ENCODE results near the gene PARD3B.

Gene PARD3B

DNA sequence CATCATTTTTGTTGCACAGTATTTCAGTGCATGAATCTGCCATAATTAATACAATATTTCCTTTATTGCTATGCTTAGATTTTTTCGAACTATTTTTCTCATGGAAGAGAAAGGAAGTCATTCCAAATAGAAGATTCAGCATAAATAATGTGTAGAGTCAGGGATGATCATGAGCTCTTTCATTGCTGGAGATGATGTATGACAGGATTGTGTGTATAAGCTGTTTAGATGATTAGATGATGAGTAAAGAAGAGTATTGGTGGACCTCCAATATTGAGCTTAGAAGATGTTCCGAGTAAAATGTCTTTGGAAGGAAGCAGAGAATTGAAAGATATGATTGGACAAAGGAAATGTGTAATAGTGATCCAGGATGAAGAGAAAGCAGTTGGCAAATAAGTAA is 364.5 kb downstream of the PARD3B start:
- DNase-seq: no peak

DNA sequence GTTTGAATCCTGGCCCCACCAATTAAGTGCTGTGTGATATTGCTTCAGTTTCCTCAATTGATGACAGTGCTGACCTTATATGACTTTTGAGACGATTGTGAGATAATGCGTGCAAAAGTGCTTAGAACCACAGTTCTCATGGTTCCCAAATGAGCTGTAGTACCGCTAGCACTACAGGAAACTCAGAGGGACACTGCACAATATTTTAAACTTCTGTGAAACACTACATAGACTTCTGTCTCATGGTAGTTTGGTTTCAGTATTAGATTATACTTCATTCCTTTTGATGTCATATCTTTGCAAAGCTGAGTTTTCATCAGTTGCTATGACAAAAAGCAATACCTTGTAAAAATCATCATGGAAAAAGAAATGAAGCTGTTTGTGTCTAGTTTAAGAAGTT is 368.0 kb downstream of the PARD3B start:
- no peak for DNase-seq

DNA sequence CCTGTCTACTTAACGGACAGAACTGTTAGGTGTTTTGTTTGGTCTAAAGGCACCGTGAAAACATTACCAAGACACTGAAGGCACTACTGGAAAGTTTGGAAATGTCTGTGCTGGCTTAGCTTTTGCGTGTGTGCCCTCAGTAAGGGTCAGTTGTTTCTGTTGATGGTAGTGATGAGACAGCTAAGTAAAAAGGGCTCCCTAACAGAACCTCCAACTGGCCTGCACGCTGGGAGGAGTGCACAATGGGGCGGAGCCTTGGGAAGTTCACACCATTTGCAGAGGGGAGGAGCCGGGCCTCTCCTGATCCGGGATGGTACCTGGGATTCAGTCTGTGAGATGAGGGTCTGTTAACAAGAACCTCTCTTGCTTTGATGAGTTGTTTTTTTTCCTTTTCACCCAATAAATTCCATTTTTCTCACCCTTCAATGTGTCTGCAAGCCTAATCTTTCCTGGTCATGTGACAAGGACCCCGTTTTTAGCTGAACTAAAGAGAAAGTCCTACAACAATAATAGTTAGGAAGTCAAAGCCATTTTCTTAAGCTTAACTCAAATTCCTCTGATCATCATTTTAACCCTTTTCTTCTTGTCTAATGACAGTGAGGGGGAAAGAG is 368.7 kb downstream of the PARD3B start:
- DNase-seq: no peak

DNA sequence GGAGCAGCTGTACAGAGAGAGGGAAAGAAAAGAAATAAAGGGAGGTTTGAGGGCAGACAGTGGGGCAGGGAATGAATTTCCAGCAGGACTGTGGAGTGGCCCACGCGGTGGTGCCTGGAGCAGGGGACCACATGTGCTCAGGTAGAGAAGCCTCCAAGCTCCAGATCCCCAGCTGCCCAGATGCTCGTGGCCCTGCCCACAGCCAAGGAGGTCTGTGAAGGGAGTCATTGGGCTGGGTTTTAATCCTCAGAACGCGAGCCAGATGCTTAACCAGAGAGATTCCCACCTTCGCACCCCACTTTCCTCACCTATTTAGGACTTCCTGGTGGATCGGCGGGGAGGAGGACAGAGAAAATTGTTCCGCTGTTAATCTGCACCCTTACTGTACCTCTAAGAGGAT is 369.4 kb downstream of the PARD3B start:
- DNase-seq: no peak

DNA sequence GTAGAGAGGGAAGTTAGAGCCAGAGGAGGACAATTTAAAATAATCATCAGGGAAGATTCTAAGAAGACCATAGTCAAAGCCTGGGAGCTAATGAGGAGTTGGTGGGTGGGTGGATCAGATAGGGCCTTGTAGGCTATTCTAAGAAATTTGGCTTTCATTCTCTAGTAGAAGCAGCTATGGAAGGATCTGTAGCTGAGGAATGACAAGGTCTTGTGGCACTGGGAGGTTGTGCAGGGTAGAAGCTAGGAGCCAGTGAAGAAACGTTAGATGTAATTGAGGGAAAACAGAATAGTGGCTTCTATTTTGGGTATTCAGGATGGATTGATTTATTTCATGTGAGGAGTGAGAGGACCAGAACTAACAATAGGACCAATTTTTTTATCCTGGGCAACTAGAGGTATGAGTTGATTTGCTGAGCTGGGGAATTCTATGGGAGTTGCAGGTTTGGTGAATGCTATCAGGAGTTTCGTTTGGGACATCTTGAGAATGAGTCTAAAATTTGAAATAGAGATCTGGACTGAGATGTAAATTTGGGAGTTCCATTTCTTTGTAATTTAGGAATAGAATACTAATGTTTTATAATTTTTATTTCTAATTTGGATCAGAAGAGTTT is 371.9 kb downstream of the PARD3B start:
- DNase-seq: no peak

DNA sequence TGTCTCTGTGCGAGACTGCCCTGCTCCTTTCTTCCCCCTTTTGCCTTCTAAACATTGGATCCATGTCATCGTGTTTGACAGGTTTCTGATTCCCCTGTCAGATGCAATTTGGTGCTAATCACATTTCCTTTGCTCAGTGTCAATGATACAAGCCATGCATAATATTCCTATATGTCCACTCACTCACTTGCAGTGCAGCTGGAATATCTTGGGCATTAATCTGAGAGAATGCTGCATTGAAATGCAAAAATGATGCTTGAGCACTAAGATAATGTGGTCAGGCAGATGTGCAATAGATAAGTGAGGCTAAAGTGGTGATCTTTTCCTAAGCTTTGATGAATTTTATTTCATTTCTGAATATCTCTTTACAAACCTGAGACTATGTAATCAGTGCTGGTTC is 375.5 kb downstream of the PARD3B start:
- no peak for DNase-seq

DNA sequence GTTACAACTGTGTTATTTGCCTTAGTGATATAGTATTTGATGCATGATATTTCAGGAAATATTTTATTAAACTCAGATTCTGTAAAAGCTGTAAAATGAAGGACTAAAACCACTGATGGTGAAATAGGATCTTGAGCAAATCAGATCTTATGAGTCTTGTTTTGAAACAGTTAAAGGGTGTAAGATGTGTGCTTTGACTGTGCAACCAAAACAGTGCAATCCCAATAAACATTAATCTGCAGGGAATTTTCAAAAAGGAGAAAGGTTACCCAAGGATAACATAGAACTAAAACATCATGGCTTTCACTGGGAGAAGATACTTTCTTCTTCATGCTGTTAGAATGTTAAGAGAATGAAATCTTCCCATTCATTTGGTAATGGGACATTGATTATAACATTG is 378.7 kb downstream of the PARD3B start:
- no peak for DNase-seq

DNA sequence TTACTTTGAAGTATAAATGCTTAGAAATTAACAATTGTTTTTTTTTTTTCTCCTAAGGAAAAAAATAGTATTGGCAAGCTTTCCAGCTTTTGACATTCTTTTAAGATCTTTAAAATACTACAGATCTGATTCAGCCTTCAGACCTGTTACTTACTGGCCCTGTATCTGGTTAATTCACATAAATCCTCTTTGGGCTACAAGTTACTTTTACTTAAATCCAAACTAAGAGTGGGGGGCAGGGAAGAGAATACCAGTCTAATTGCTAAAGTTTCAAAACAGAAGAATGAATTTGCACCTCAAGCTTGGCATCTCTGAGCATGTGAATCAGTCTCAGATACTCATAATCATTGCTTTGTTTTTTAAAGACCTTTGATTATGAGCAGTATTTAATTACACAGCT is 386.3 kb downstream of the PARD3B start:
- no peak for DNase-seq

DNA sequence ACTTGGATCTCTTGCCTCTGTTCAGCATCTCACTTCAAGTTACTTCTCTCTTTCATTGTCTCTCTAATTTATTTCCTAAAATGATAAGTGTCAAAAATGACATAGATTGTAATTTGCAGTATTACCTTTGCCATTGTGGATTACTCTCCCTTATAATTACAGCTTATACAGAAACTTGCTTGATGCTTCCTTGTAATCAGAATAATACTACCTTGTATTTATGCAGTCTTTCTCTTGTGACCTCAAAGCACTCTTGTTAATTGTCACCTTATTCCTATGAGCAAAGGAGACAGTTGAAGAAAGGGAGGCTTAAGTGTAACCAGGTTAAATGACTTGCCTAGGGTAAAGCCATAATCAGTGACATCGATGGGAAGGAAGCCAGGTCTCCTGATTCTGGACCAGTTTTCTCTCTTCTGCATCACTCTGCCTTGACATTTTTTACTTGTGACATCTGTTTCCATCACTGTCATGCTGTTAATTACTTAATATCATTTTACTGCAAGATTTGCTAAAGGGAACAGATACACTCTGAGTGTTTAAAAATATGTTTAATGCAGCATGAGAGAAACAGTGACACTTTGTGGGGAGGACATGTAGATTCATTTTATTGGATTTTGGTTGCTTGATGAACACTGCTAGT is 388.6 kb downstream of the PARD3B start:
- DNase-seq: no peak

DNA sequence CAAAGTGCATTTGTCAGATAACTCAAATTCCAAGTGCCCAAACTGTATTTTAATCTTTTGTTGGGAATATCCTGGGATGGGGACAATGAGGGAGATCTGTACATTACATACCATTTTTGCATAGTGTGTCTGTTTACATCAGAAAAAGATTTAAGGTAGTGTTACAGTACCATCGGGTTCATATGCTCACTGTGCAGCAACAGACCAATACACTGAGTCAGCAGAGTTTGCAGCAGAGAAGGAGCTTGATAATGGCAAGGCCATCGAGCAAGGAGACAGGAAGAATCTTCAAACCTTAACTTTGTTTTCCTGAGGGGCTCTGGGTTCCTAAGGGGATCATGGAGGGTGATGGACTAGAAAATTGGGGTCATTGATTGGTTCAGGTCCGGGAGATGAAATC is 399.7 kb downstream of the PARD3B start:
- no peak for DNase-seq

DNA sequence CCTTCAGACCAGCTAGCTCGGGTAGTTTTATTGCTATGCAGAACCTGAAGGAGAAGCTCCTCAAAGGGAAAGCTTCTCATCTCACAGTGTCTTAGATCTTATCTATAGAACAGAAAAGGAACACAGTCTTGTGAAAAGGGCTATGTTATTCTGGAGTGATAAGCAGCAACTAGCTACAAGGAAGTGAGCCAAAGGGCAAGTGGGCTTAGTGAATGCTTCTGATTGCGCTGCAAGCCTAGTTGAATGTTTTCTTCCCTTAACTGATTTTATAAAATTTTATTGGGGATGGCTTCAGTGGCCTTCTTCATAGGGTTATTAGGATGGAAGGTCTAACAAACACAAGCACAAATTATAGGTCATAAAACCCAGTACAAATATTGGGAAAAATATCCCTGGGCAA is 400.1 kb downstream of the PARD3B start:
- DNase-seq: no peak

DNA sequence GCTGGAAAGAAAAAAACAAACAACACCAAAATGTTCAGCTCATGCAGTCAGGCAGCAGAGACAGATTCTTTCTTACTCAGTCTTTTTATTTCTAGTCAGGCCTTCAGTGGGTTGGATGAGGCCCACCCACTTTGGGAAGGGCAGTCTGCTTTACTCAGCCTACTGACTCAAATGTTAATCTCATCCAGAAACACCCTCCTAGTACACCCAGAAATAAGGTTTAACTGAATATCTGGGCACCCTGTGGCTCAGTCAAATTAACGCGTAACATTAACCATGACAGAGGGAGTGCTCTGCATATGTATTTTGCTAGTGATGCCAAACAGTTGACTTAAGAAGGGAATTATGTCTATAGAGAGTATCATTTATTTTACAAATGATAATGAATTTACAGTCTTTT is 401.6 kb downstream of the PARD3B start:
- DNase-seq: no peak

DNA sequence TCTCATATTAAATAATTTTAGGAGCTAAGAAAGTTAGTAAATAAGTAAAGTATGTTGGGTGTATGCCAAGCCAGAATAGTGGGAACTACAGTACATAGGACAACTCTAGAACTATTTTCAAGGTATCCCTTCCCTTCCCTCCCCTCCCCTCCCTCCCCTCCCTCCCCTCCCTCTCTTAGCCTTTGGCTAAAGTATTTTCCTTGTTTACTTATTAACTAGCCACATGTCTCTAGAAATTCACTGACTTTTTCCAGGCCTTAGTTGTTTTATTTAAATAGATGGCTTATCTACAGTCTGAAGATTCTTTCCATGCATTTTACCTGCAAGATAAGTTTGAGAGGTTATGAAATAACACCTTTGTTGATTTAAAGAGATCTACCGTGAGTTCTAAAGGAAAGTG is 402.1 kb downstream of the PARD3B start:
- no peak for DNase-seq

DNA sequence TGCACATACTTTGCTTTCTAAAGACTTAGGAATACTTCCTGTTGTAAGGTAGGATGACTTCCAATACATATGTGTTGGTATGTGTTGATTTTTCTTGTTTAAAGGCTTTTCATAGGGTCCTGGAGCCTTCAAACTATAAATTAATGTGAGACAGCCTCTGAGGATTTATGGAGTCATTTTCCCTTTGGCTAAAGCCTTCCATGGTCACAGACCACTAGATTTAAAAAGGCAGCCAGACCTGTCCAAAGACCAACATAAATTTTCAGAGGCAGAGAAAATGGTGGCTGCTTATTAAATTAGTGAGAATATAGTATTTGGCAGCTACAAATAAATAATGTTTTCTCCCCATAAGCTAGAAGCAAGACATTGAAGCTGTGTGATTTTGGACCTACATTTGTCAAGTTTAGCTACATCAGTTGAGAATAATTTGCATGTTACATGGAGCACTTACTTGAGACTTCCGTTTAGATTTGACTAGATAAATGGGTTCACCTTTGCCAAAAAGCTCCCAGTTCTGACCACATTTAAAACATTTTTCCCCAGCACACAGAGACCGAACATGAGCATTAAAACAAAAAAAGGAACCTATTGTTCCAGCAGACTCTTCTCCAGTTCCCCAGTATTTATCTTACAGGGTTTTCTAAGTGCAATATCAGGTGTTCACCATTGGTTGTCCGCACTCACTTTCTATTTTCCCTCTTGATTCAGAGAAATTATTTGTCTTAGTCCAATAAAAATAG is 402.9 kb downstream of the PARD3B start:
- no peak for DNase-seq

DNA sequence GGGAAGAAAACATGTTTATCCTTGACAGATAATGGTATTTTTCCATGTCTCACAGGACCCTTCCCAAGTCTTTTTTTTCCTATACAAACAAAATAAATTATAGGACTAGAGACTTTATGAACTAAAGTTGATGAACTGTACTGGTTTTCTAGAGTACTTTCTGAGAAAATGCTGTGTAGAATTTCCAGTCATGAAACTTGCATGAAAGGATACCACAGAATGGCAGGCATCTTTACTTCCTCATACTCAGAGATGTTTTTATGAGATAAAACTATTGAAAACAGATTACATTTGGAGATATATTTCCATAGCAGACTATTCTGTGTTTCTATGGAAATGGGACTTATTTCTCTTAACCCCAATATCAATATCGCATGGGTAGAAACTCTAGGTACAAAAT is 403.5 kb downstream of the PARD3B start:
- DNase-seq: no peak

DNA sequence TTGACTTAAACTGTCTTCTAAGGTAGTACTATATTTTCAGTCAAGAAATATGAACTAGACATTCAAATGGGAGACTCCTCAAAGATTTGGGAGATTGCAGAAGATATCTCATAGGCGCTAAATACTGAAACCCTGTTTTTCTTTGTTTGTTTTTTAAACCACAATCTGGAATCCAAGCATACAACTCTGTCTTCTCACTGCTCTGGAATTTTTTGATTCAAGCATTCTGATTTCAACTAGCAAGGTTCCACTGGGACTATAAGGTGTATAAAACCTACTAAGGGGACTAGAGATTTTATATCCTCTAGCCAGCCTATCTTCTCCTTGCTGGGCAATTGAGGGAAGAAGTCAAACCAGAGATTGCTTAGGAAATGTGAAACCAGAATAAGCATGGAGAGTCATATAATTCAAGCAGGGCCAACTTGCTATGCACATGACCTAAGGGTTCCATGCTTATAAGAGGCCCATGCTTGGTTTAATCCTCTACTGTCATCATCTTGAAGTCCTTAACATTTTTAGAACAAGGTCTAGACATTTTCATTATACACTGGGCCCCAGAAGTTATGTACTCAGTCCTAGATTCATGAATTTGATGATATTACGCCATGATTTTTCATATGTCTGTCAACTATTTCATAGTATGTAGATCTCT is 405.5 kb downstream of the PARD3B start:
- no peak for DNase-seq

DNA sequence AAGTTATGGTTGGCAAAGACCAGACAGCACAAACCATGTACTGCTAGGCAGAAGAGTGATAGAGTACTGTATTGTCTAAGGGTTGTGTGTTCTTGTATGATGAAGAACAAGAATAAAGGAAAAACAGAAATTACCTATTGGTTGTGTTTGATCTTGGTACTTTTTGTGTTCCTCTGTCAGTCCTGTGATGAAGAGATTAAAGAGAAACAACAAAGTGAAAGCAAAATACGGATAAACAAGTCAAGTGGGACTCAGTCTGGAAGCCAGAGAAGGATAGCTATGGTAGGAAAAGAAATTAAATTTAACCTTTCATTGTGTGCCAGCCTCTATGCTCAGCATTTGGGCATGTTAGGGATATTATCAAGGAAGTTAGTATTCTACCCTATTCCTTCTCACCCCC is 413.1 kb downstream of the PARD3B start:
- no peak for DNase-seq

DNA sequence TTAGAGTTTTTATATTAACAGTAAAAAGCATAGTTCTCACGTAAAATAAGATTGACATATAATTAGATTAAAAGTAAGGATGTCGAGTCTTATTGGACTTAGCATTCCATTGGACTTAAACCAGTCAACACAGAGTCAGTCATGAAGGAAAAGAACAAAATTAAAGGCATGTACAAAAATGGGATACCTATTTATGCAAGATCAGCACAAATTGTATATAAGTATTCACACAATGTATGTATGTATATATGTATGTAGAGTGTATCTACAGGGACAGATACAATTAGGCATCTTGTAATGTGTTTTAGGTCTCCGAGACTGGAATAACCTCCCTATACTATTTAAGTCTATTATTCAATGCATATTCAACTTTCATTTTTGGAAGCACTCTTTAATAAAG is 419.1 kb downstream of the PARD3B start:
- DNase-seq: no peak

DNA sequence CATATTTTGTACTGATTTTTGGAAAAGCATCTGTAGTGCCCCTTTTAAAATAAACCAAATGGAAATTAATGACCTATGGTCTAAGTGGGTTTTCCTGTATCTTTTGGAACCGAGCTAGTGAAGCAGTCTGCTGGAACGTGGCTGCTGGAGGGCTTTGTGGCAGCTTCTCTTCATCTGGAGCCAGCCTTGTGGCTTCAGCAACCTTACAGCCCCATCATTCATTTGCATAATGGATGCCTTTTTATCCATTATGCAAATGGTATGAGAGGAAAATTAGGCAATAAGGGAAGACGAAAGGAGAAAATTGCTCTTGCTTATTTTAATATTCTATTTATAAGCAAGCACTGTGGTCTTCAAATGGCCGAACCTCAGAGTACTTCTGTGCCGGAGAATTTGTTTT is 421.0 kb downstream of the PARD3B start:
- DNase-seq: no peak

DNA sequence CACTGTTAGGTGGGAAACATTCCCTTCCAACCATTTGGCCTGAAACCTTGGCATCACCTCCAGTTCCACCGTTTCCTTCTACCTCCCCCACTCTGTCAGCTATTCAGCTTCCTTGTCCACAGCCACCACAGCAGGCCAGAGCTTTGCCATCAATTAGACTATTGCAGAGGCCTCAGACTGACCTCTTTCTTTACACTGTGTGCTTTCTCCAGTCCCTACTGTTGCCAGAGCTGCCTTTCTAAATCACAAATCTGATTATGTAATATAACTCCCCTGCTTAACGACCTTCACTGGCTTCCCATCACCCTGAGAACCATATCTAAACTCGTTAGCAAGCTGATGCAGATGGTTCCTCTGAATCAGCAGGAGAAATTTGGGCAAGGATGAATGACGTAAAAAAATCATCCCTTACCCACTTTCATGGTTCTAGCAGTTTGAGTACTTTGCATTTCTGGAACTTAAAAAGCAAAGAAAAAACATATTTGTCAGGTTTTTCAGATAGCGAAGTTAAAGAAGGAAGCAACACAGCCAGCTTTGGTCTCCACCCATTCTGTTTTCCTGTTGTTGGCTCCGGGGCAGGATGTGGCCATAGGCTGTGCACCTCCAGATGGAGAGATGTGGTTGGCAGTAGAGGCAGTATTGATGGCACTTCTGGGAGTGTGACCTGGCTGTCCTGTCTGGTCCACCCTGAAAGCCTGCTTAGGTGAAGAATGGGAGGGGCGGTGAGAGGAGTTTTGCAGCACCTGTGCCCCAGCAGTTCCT is 422.1 kb downstream of the PARD3B start:
- no peak for DNase-seq

DNA sequence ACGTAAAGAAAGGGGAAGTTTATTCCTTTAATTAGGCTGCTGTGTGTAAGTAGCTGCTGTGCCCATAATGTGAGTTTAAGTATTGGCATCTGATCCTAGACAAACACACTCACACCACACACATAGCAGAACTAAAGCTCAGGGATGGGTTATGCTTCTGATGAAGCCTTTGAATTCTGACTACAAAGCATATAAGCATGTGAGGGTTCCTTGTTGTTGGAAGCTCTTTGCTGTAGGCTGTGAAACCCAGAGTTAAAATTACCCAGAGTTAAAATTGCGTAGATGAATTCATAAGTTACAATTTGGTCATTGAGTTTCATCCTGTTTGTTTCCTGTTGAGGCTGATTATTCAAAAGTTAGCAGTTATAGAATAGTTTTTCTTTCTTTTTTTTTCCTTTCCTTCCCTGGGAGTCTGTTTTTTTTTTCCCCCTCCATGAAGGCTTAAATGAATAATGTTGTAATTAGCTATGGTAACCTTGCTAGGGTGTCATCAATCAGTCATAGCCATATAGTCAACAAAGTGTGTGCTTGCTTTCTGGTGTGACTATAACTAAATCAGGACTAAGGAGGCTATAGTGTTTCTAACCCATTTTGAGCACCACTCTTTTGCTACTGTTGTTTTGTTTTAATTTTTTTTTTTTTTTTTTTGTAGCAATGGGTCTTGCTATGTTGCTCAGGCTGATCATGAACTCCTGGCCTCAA is 426.1 kb downstream of the PARD3B start:
- no peak for DNase-seq

DNA sequence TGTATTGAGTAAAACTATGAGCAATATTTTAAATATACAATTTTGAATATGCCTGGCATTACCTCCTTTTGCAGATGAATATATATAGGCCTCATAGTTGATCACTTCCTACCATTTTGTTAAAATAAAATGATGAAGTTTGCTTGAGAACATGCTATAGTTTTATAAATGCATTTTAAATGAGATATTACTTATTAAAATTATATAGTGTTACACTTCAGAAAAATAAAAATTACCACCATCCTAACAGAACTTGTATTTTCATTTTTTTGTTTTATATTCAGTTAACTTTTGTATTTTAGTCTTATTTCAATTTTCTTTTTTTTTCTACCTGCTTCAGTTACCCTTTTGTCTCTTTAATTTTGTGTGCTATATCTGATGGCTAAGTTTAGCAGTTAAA is 426.9 kb downstream of the PARD3B start:
- DNase-seq: no peak

Data from NCI-H146 (cell line).